Upper lobe of right lung (tissue), 1 donor: ENCODE results near the gene PRC1. TPM values are rescaled to one million over a fixed set of nuclear protein-coding genes. Genes with fewer than 3 reads are reported as not detected.

Experiments
- ATAC-seq: fragments of 200-7000 bp; cut with Tn5 transposase; one replicate; pipeline ENCODE4 v1.9.1; 2020; ENCODE audit warnings: mild to moderate bottlenecking, moderate library complexity
- DNase-seq: peaks from one replicate; pipeline ENCODE4 v3.0.0-alpha.2; 2020
- H3K27ac ChIP-seq: fragments of 200-600 bp; one replicate; pipeline ENCODE4 v1.8.0; 2022
- H3K27me3 ChIP-seq: fragments of 200-600 bp; one replicate; pipeline ENCODE4 v1.8.0; 2022; ENCODE audit warnings: mild to moderate bottlenecking
- H3K36me3 ChIP-seq: fragments of 200-600 bp; one replicate; pipeline ENCODE4 v1.8.0; 2022
- H3K4me1 ChIP-seq: fragments of 200-600 bp; one replicate; pipeline ENCODE4 v1.8.0; 2022
- H3K4me3 ChIP-seq: fragments of 200-600 bp; one replicate; pipeline ENCODE4 v1.8.0; 2022; ENCODE audit warnings: mild to moderate bottlenecking
- H3K9me3 ChIP-seq: fragments of 200-600 bp; one replicate; pipeline ENCODE4 v1.8.0; 2022
- CTCF ChIP-seq: fragments of 200-600 bp; IDR thresholded peaks from one replicate; pipeline ENCODE4 v1.8.0; 2022; ENCODE audit warnings: antibody characterized with exemption
- intact Hi-C: fragments of 100-400 bp; cut with DNase I; formaldehyde crosslinking; loops from one replicate; pipeline ENCODE4 v1.11.0; 2022
- total RNA-seq: library from RNA; stranded (reverse); fragmentation: NEBNext Ultra II Directional; extraction: Animal tissue kit (Norgen Biotek cat#: 25700); gene quantifications from one replicate; pipeline ENCODE4 v1.2.1, GENCODE V29; 2021
- donor health status: DM: no; HTN: yes; CAD: no; lungs with severe emphysema.

Gene PRC1
- total RNA-seq, 1 donor from 2014 or later = 4.6 TPM

- no peaks in the 10 kb centered on the region for H3K9me3 ChIP-seq
- intact Hi-C loops = no loop called here
- peaks cover 86% of the 10 kb centered on the region for H3K36me3 ChIP-seq
- no peak for TF ChIP-seq CTCF
- no peak overlapping the region for H3K4me3 ChIP-seq
- no peaks in the 10 kb centered on the region for H3K27me3 ChIP-seq
- H3K4me1 ChIP-seq = peaks cover 3% of the 10 kb centered on the region
- no peak overlapping the region for H3K27ac ChIP-seq
- DNase-seq (no peak), ATAC-seq (no peak)
Observed at GRCh38 chr15:90918835-90919234, 75.5 kb downstream of the PRC1 start.

- peaks cover 93% of the 10 kb centered on the region for H3K36me3 ChIP-seq
- no peak for ATAC-seq
- H3K27me3 ChIP-seq = no peaks in the 10 kb centered on the region
- H3K4me3 ChIP-seq = no peak overlapping the region
- intact Hi-C loops = no loop called here
- DNase-seq = no peak
- no peak overlapping the region for H3K27ac ChIP-seq
- no peak for TF ChIP-seq CTCF
- no peaks in the 10 kb centered on the region for H3K9me3 ChIP-seq
- H3K4me1 ChIP-seq = peaks cover 3% of the 10 kb centered on the region
Observed at GRCh38 chr15:90918034-90918788, 76.1 kb downstream of the PRC1 start.

- H3K4me3 ChIP-seq = no peak overlapping the region
- no peaks in the 10 kb centered on the region for H3K27me3 ChIP-seq
- no peak overlapping the region for H3K27ac ChIP-seq
- peaks cover 3% of the 10 kb centered on the region for H3K4me1 ChIP-seq
- ATAC-seq = no peak
- intact Hi-C loops = no loop called here
- no peak for DNase-seq
- H3K36me3 ChIP-seq = peaks cover 99% of the 10 kb centered on the region
- TF ChIP-seq CTCF = no peak
- no peaks in the 10 kb centered on the region for H3K9me3 ChIP-seq
Observed at GRCh38 chr15:90917569-90917968, 76.8 kb downstream of the PRC1 start.

GRCh38 chr15:90916461-90916860 lies 77.9 kb downstream of the PRC1 start:
- Histone ChIP-seq H3K36me3 (peaks cover 99% of the 10 kb centered on the region), H3K9me3 (no peaks in the 10 kb centered on the region), H3K27ac (no peak overlapping the region), H3K27me3 (no peaks in the 10 kb centered on the region), H3K4me1 (peaks cover 3% of the 10 kb centered on the region), H3K4me3 (peak overlapping the region; percentile 23)
- no peak for ATAC-seq
- no peak for DNase-seq
- intact Hi-C loops = no loop called here
- TF ChIP-seq CTCF = no peak

Other genes starting within 250 kb of the PRC1 start
- gene FURIN, start 125.9 kb downstream of the PRC1 start, total RNA-seq = 104 TPM
- 48.0 TPM for gene FES, start 110.0 kb downstream of the PRC1 start, total RNA-seq
- 94.0 TPM for gene MAN2A2, start 91.2 kb downstream of the PRC1 start, total RNA-seq
- 12.4 TPM for gene HDDC3, start 62.0 kb downstream of the PRC1 start, total RNA-seq
- 60.9 TPM for gene UNC45A, start 59.2 kb downstream of the PRC1 start, total RNA-seq
- 8.6 TPM for gene RCCD1, start 39.7 kb downstream of the PRC1 start, total RNA-seq
- gene VPS33B, start 28.1 kb upstream of the PRC1 start, total RNA-seq = 14.3 TPM
- 0.87 TPM for gene SV2B, start 105.7 kb upstream of the PRC1 start, total RNA-seq